Measurements from ENCODE around the gene RFC1. TPM values are rescaled to one million over a fixed set of nuclear protein-coding genes. Genes with fewer than 3 reads are reported as not detected.
"Not testable (repeated sequence)": the region's sequence is repeated elsewhere in the genome, so short reads cannot be mapped to it uniquely, and the experiment has no call there.

Gene RFC1
- polyA plus RNA-seq, 1 donor, result 29.6 TPM

- not testable (repeated sequence) for DNase-seq
Observed at GRCh38 chr4:39353149-39353477, 13.0 kb downstream of the RFC1 start.

- DNase-seq, result no peak
Observed at GRCh38 chr4:39349326-39349725, 16.8 kb downstream of the RFC1 start.

- no peak for DNase-seq
Observed at GRCh38 chr4:39348371-39349315, 17.5 kb downstream of the RFC1 start.

- no peak for DNase-seq
Observed at GRCh38 chr4:39346856-39347519, 19.2 kb downstream of the RFC1 start.

- no peak for DNase-seq
Observed at GRCh38 chr4:39342731-39343130, 23.4 kb downstream of the RFC1 start.

- DNase-seq, result no peak
Observed at GRCh38 chr4:39341075-39341725, 25.0 kb downstream of the RFC1 start.

GRCh38 chr4:39339968-39340367 lies 26.2 kb downstream of the RFC1 start:
- no peak for DNase-seq

- no peak for DNase-seq
Observed at GRCh38 chr4:39337841-39338240, 28.3 kb downstream of the RFC1 start.

GRCh38 chr4:39335566-39335965 lies 30.6 kb downstream of the RFC1 start:
- no peak for DNase-seq

- no peak for DNase-seq
Observed at GRCh38 chr4:39331191-39331590, 35.0 kb downstream of the RFC1 start.

- no peak for DNase-seq
Observed at GRCh38 chr4:39330353-39330752, 35.8 kb downstream of the RFC1 start.

GRCh38 chr4:39326468-39326977 lies 39.6 kb downstream of the RFC1 start:
- no peak for DNase-seq

- DNase-seq, result no peak
Observed at GRCh38 chr4:39324897-39325613, 41.1 kb downstream of the RFC1 start.

- no peak for DNase-seq
Observed at GRCh38 chr4:39324446-39324845, 41.7 kb downstream of the RFC1 start.

GRCh38 chr4:39323821-39324220 lies 42.3 kb downstream of the RFC1 start:
- no peak for DNase-seq

GRCh38 chr4:39320381-39321115 lies 45.6 kb downstream of the RFC1 start:
- no peak for DNase-seq

- no peak for DNase-seq
Observed at GRCh38 chr4:39319676-39320075, 46.5 kb downstream of the RFC1 start.

GRCh38 chr4:39312816-39313215 lies 53.3 kb downstream of the RFC1 start:
- DNase-seq, result no peak

GRCh38 chr4:39308611-39309010 lies 57.6 kb downstream of the RFC1 start:
- peak; percentile 33 for DNase-seq

GRCh38 chr4:39305912-39306677 lies 60.1 kb downstream of the RFC1 start:
- DNase-seq, result no peak

- no peak for DNase-seq
Observed at GRCh38 chr4:39304651-39305050, 61.5 kb downstream of the RFC1 start.
